ENCODE data around the gene FAT2.
"Not testable (repeated sequence)": the region's sequence is repeated elsewhere in the genome, so short reads cannot be mapped to it uniquely, and the experiment has no call there.

The FAT2 gene

GRCh38 chr5:151581812-151582583 lies 9.1 kb downstream of the FAT2 start:
- DNase-seq (ENCODE audit: low spot score) = no peak

- DNase-seq (ENCODE audit: low spot score) = no peak
Measured at GRCh38 chr5:151581347-151581746, 9.8 kb downstream of the FAT2 start.

GRCh38 chr5:151580858-151581257 lies 10.3 kb downstream of the FAT2 start:
- DNase-seq (ENCODE audit: low spot score) = no peak

DNA sequence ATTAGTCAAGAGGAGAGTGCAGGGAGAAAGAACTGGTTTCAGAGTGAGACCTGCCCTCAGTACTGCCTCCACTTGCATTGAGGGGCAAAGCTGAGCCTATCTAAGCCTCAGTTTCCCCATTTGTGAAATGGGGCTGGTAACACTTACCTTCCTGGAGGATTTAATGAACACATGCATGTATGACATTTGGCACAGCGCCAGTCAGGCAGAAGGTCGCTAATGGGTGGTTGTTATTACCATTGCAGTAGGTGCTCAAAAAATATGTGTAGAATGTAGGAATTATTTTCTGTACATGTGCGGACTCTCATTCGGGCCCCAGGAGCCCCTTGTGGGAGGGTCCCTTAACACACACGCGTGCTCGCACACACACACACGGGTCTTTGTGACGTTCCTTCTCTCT lies 10.9 kb downstream of the FAT2 start:
- no peak for DNase-seq (ENCODE audit: low spot score)

DNA sequence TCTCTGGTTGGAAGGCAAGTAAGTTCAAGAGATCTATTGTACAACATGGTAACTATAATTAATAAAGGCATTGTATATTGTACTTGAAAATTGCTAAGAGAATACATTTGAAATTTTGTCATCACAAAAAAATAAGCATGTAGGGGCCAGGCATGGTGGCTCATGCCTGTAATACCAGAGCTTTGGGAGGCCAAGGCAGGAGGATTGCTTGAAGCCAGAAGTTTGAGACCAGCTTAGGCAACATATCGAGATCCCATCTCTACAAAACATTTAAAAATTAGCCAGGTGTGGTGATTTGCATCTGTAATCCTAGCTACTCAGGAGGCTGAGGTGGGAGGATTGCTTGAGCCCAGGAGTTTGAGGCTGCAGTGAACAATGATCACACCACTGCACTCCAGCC lies 12.0 kb downstream of the FAT2 start:
- not testable (repeated sequence) for DNase-seq (ENCODE audit: low spot score)

- DNase-seq (ENCODE audit: low spot score) = no peak
Measured at GRCh38 chr5:151578326-151579025, 12.7 kb downstream of the FAT2 start.

GRCh38 chr5:151577566-151577965 lies 13.6 kb downstream of the FAT2 start:
- no peak for DNase-seq (ENCODE audit: low spot score)

- DNase-seq (ENCODE audit: low spot score) = no peak
Measured at GRCh38 chr5:151574444-151574996, 16.6 kb downstream of the FAT2 start.

- no peak for DNase-seq (ENCODE audit: low spot score)
Measured at GRCh38 chr5:151572657-151573368, 18.3 kb downstream of the FAT2 start.

GRCh38 chr5:151571270-151572173 lies 19.6 kb downstream of the FAT2 start:
- no peak for DNase-seq (ENCODE audit: low spot score)

GRCh38 chr5:151570512-151571269 lies 20.4 kb downstream of the FAT2 start:
- DNase-seq (ENCODE audit: low spot score) = no peak

- no peak for DNase-seq (ENCODE audit: low spot score)
Measured at GRCh38 chr5:151570058-151570457, 21.1 kb downstream of the FAT2 start.

DNA sequence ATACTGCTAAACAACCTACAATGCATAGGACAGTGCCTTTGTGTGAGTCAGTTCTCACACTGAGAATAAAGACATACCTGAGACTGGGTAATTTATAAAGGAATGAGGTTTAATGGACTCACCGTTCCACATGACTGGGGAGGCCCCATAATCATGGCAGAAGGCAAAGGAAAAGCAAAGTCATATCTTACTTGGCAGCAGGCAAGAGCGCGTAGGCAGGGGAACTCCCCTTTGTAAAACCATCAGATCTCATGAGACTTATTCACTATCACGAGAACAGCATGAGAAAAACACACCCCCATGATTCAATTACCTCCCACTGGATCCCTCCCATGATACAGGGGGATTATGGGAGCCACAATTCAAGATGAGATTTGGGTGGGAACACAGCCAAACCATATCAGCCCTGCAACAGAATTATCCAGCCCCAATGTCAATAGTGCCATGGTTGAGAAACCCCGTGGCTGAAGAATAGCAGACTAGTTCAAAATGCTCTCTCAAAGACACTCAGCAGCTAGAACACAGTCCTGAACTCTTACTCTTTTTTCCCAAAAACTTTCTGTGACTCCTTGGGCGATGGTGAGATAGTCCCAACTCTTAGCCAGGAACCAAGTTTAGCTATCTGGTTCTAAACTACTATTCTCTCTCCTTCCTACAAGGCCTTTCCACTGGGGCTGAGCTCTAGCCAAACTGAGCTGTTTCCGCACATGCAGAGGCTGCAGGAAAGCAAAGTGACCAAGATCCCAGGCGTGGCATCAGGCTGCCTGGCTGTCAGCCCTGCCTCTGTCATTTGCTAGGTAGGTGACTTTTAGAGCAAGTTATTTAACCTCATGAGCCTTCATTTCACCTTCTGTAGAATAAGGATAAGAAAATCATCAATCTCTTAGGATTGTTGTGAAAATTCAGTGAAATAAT lies 21.7 kb downstream of the FAT2 start:
- no peak for DNase-seq (ENCODE audit: low spot score)

DNA sequence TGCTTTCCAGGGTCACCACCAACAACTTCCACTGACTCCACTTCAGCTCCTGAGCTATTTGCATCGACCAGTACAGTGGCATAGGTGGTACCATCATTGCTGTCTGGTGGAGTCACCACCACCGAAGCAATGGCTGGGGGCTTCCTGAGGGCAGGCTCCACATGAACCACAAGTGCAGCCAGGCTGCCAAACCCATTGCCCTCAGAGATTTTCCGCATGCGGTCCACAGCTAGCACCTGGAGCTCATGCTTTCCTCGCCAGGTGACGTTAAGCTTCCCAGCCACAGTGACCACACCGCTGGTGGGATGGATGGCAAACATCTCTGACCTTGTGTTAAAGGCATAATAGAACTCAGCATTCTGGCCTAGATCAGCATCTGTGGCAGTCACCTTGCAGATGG lies 23.1 kb downstream of the FAT2 start:
- DNase-seq (ENCODE audit: low spot score) = no peak

GRCh38 chr5:151565971-151566370 lies 25.2 kb downstream of the FAT2 start:
- DNase-seq (ENCODE audit: low spot score) = no peak

DNA sequence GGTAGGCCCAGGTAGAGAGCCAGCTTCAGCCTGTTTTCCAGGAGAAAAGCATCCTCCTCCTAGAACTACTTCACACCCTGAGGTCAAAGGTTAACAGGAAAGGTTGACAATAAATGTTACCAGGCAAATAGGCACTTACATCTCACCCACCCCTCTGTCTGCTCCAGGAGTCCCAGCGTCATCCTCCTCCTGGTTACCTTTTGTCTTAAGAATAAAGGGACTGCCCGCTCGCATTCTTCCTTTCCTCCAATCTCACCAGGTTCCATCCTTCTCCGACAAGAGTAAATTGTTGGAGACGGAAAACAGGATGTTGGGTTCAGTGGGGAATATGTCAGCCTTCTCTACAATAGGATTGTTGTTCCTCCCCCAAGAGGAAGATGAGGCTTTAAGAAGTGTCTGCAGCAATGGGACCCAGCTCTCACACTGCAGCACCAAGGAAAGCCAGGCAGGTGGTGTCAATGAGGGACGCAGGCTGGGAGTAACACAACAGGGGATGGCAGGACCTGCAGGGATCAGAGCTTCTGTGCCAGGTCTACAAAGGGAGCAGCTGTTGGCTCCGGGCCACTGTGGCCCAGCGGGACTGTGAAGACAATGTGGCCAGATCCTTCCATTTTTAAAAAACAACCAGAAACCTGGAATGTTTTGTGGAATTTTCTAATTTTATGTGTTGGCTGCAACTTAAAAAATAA lies 29.0 kb downstream of the FAT2 start:
- no peak for DNase-seq (ENCODE audit: low spot score)

DNA sequence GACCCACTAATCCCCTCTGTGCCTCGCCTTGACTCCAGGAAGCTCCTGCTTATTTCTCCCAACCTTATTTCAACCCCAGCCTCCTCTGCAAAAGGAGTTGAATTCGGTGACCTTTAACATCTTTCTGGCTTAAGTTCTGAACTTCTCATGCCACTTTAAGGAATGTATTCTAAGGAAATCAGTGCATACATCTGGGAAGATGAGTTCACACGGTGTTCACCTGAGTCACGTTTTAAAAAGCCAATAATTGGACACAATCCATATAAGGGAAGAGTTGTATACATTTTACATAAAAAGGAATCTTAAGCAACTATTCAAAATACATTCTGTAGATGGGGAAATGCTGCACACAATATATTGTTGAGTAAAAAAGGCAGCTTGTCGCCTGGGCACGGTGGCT lies 33.2 kb downstream of the FAT2 start:
- no peak for DNase-seq (ENCODE audit: low spot score)

GRCh38 chr5:151557466-151557865 lies 33.7 kb downstream of the FAT2 start:
- no peak for DNase-seq (ENCODE audit: low spot score)

GRCh38 chr5:151556806-151557205 lies 34.3 kb downstream of the FAT2 start:
- DNase-seq (ENCODE audit: low spot score) = no peak

Measured in CD4-positive, alpha-beta T cell treated with Interleukin-6 at 100 ng/mL for 8 hours (primary cell).